GM12878 (cell line): Measurements from ENCODE around the gene TRIM22. TPM values are rescaled to one million over a fixed set of nuclear protein-coding genes. Genes with fewer than 3 reads are reported as not detected.

ENCODE experiments used
- ATAC-seq: fragments of 200-7000 bp; cut with Tn5 transposase; 3 replicates; pipeline ENCODE4 v1.9.1; 2020; ENCODE audit warnings: mild to moderate bottlenecking, moderate library complexity
- BruUV-seq: library from RNA; stranded (reverse); fragments of 400-500 nt; replicated peaks from 2 replicates; lab custom pipeline; 2021; lab: Mats Ljungman, UMichigan
- CTCF ChIA-PET: fragments of 300-600 bp; sonication (Branson Sonifier 250); formaldehyde crosslinking; extraction: SDS; loops from one replicate; lab custom pipeline; 2021; ENCODE audit warnings: inconsistent platforms; lab: Yijun Ruan, JAX
- POLR2A ChIA-PET: fragments of 350-600 bp; formaldehyde crosslinking; extraction: SDS; loops from one replicate; lab custom pipeline; 2021; ENCODE audit warnings: inconsistent platforms; lab: Charles Lee
- RAD21 ChIA-PET: fragments of 300-600 bp; sonication (Branson Sonifier 250); formaldehyde crosslinking; loops from one replicate; lab custom pipeline; 2023; ENCODE audit warnings: antibody characterized with exemption; ENCODE audit not compliant: unreplicated experiment; lab: Charles Lee
- SMC1A ChIA-PET: fragments of 300-600 bp; sonication (Branson Sonifier 250); formaldehyde crosslinking; loops from one replicate; lab custom pipeline; 2023; ENCODE audit not compliant: unreplicated experiment, uncharacterized antibody; lab: Charles Lee
- DNase-seq: peaks from one replicate; pipeline ENCODE4 v3.0.0-alpha.2; 2011; ENCODE audit warnings: low read depth, low spot score
- FAIRE-seq: peaks from 3 replicates; lab custom pipeline; 2011; peaks lifted over from hg19 to GRCh38; lab: Jason Lieb, UNC
- H2AFZ ChIP-seq: 2 replicates; pipeline ENCODE4 v1.6.0; 2011; ENCODE audit warnings: low read depth, low read length, control low read depth; ENCODE audit not compliant: control insufficient read depth
- H3K27ac ChIP-seq: 2 replicates; pipeline ENCODE4 v1.5.1; 2011; ENCODE audit warnings: control low read depth; ENCODE audit not compliant: control insufficient read depth, insufficient read depth
- H3K27me3 ChIP-seq, 2 experiments: replicated peaks in 1 of 2; 2 replicates each; pipeline versions ENCODE4 v1.6.0 to v1.6.1; 2011; ENCODE audit warnings: low read length in 1 of 2; ENCODE audit not compliant: control insufficient read depth in 2 of 2, insufficient read depth in 2 of 2
- H3K36me3 ChIP-seq, 2 experiments: 2 replicates each; pipeline ENCODE4 v1.5.1; 2011; ENCODE audit warnings: low read length in 1 of 2; ENCODE audit not compliant: control insufficient read depth in 2 of 2, insufficient read depth in 2 of 2
- H3K4me1 ChIP-seq: 2 replicates; pipeline ENCODE4 v1.6.1; 2011; ENCODE audit warnings: mild to moderate bottlenecking, low read length, moderate library complexity, mixed read lengths; ENCODE audit not compliant: control insufficient read depth, insufficient read depth
- H3K4me2 ChIP-seq: 2 replicates; pipeline ENCODE4 v1.6.0; 2011; ENCODE audit warnings: control low read depth; ENCODE audit not compliant: control insufficient read depth, insufficient read depth
- H3K4me3 ChIP-seq: fragments of 200-600 bp; sonication (generic); 2 replicates; pipeline ENCODE4 v1.5.1; 2016
- H3K79me2 ChIP-seq: 2 replicates; pipeline ENCODE4 v1.6.0; 2011; ENCODE audit warnings: low read length; ENCODE audit not compliant: control insufficient read depth, insufficient read depth
- H3K9ac ChIP-seq: 2 replicates; pipeline ENCODE4 v1.8.0; 2011; ENCODE audit warnings: low read length, control low read depth, mixed read lengths; ENCODE audit not compliant: control insufficient read depth, insufficient read depth
- H3K9me3 ChIP-seq: replicated peaks from 3 replicates; pipeline ENCODE4 v1.5.1; 2011; ENCODE audit warnings: mild to moderate bottlenecking, low read length; ENCODE audit not compliant: control insufficient read depth, insufficient read depth
- H4K20me1 ChIP-seq: 2 replicates; pipeline ENCODE4 v1.6.0; 2011; ENCODE audit not compliant: control insufficient read depth, insufficient read depth
- ATF2 ChIP-seq: IDR thresholded peaks from 2 replicates; pipeline ENCODE4 v1.6.1; 2012; ENCODE audit warnings: low read length, inconsistent platforms
- CREM ChIP-seq: IDR thresholded peaks from 2 replicates; pipeline ENCODE4 v1.6.1; 2014; ENCODE audit warnings: antibody characterized with exemption, low read depth
- GABPA ChIP-seq: IDR thresholded peaks from 2 replicates; pipeline ENCODE4 v1.6.1; 2014; ENCODE audit warnings: antibody characterized with exemption, low read depth, mild to moderate bottlenecking, inconsistent platforms
- JUNB ChIP-seq: IDR thresholded peaks from 2 replicates; pipeline ENCODE4 v1.6.1; 2016; ENCODE audit warnings: antibody characterized with exemption, mild to moderate bottlenecking
- JUND ChIP-seq: IDR thresholded peaks from 2 replicates; pipeline ENCODE4 v1.6.1; 2012; ENCODE audit warnings: low read depth, mild to moderate bottlenecking, low read length, improper control_type of control experiment, moderate library complexity
- NR2F1 ChIP-seq: fragments of 450-650 bp; conservative IDR thresholded peaks from 2 replicates; pipeline ENCODE4 v1.6.1; 2017; ENCODE audit warnings: mild to moderate bottlenecking
- PAX8 ChIP-seq: fragments of 450-650 bp; IDR thresholded peaks from 2 replicates; pipeline ENCODE4 v1.6.1; 2017; ENCODE audit warnings: mild to moderate bottlenecking, moderate library complexity
- POU2F2 ChIP-seq: IDR thresholded peaks from 3 replicates; pipeline ENCODE4 v1.6.1; 2011; ENCODE audit warnings: low read depth, mild to moderate bottlenecking, low read length, borderline replicate concordance
- RB1 ChIP-seq: fragments of 450-650 bp; formaldehyde crosslinking; IDR thresholded peaks from 2 replicates; pipeline ENCODE4 v1.6.1; 2017; ENCODE audit warnings: mild to moderate bottlenecking, borderline replicate concordance
- SIX5 ChIP-seq: IDR thresholded peaks from 2 replicates; pipeline ENCODE4 v1.6.1; 2011; ENCODE audit warnings: mild to moderate bottlenecking, low read depth, low read length, moderate library complexity; ENCODE audit not compliant: severe bottlenecking
- STAT1 ChIP-seq: fragments of 450-650 bp; conservative IDR thresholded peaks from 2 replicates; pipeline ENCODE4 v1.6.1; 2014; ENCODE audit warnings: antibody characterized with exemption, mild to moderate bottlenecking
- TCF3 ChIP-seq: IDR thresholded peaks from 2 replicates; pipeline ENCODE4 v1.6.1; 2012; ENCODE audit warnings: low read depth, mild to moderate bottlenecking, low read length, borderline replicate concordance; ENCODE audit not compliant: insufficient read depth
- WGBS: methylation state at CpG from one replicate; pipeline ENCODE4 v1.1.6; 2016; ENCODE audit warnings: low lambda C conversion rate; ENCODE audit not compliant: insufficient replicate concordance, insufficient coverage; ENCODE audit errors: missing lambda C conversion rate; 5-methylcytosine and 5-hydroxymethylcytosine counted together
- in situ Hi-C: fragments of 300-500 bp; cut with MboI; formaldehyde crosslinking; loops from 9 replicates; pipeline ENCODE4 v1.14.3; 2018; ENCODE audit warnings: mixed read lengths
- intact Hi-C: fragments of 100-400 bp; cut with micrococcal nuclease; formaldehyde crosslinking; loops from one replicate; pipeline ENCODE4 v1.14.2; 2022; ENCODE audit not compliant: unreplicated experiment
- polyA plus RNA-seq, 11 experiments: library from polyadenylated mRNA; depleted of rRNA in 4 of 11; unstranded in 6 of 11; stranded (reverse) in 5 of 11; fragments of >200 nt; fragmentation: Nextera tagmentation in 4 of 11; fragmentation: Illumina TruSeq in 1 of 11; extraction: Ambion mirVana in 4 of 11; extraction: Trizol in 1 of 11; gene quantifications; 1 replicate in 1 of 11; 2 replicates in 10 of 11; pipeline versions ENCODE4 v1.2.1 to v1.2.3, GENCODE V29; 2011 to 2016; ENCODE audit warnings: inconsistent platforms in 2 of 11, missing spikeins in 2 of 11, low read depth in 1 of 11
- total RNA-seq, 4 experiments: library from RNA; depleted of rRNA in 3 of 4; stranded (reverse); fragments of >200 nt in 3 of 4; fragmentation: Illumina TruSeq in 1 of 4; extraction: Trizol in 1 of 4; gene quantifications; 2 replicates each; pipeline versions ENCODE4 v1.2.1 to v1.2.3, GENCODE V29; 2013 to 2021
- TF ChIP-seq, protein P1 (sequence below): fragments of 450-650 bp; IDR thresholded peaks from 2 replicates; pipeline ENCODE4 v1.6.1; 2017; ENCODE audit warnings: mild to moderate bottlenecking, moderate library complexity
- TF ChIP-seq, protein P2 (sequence below): fragments of 450-650 bp; IDR thresholded peaks from 2 replicates; pipeline ENCODE4 v1.6.1; 2018; ENCODE audit warnings: borderline replicate concordance, mild to moderate bottlenecking; ENCODE audit not compliant: partially characterized antibody

The TRIM22 gene
- total and polyA plus RNA-seq, 10 of the 15 experiments (the other 5 are each of a cell fraction or from before 2014, with no cell fraction given), result 116 to 485 (median 204) TPM

DNA sequence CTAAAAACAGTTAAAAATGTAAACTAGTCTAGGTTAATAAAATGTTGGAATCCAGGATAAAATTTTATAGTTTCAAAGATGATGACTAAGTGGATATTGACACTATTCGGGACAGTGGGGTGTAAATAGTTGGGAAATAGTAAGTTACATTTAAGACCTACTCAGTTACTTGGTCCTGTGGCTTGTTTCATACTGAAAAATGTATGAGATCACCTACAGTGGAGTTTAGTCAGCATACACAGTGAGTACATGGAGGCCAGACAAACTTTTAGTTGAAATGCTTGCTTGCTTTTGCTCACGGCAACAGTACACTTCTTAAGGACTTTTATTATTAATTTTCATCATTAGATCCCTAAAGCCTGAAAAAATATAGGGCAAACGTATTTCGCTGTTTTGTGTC is 16.1 kb downstream of the TRIM22 start:
- WGBS, result 99% methylated on average over 4 of the region's 4 CpGs
- Histone ChIP-seq H3K79me2 (peaks cover 25% of the 10 kb centered on the region), H3K4me3 (no peak overlapping the region), H3K4me2 (no peak overlapping the region), H3K9me3 (peaks cover 7% of the 10 kb centered on the region), H3K9ac (no peak overlapping the region), H3K4me1 (peaks cover 3% of the 10 kb centered on the region; the same call in 1 of the 2 replicates), H2AFZ (no peak overlapping the region), H3K27ac (no peak overlapping the region), H3K27me3 (no peaks in the 10 kb centered on the region), H3K36me3 (peaks cover 2 to 58% of the 10 kb centered on the region in 2 experiments), H4K20me1 (no peaks in the 10 kb centered on the region)
- ChIA-PET CTCF (interaction anchor here (1.3 to 1.9 kb wide), 3 partner anchors 15 to 100 kb away, joined by 3 to 11 read pairs (median 4); partner anchors contain the start of gene TRIM5), RAD21 (interaction anchor here (0.8 to 1.0 kb wide), 3 partner anchors 17 to 185 kb away, joined by 3 read pairs; partner anchors contain the start of gene TRIM5), SMC1A (interaction anchor here (1.0 to 7.3 kb wide), 4 partner anchors 8 to 27 kb away, joined by 3 to 96 read pairs (median 11); partner anchors contain the start of genes TRIM22 and TRIM5), POLR2A (interaction anchor here (1.0 to 1.7 kb wide), 2 partner anchors 12 to 21 kb away, joined by 4 to 11 read pairs; partner anchors contain the start of gene TRIM5)
- ATAC-seq (no peak), FAIRE-seq (no peak), DNase-seq (no peak)
- in situ Hi-C loops, result loop anchor here (10.0 kb wide), 1 partner anchor 1029 kb away; no protein-coding TSS in a partner anchor
- intact Hi-C loops, result no loop called here
- TSS peak; percentile 2 for BruUV-seq
- no peak for TF ChIP-seq JUNB
- TF ChIP-seq CREM, result no peak
- TF ChIP-seq, protein P1, sequence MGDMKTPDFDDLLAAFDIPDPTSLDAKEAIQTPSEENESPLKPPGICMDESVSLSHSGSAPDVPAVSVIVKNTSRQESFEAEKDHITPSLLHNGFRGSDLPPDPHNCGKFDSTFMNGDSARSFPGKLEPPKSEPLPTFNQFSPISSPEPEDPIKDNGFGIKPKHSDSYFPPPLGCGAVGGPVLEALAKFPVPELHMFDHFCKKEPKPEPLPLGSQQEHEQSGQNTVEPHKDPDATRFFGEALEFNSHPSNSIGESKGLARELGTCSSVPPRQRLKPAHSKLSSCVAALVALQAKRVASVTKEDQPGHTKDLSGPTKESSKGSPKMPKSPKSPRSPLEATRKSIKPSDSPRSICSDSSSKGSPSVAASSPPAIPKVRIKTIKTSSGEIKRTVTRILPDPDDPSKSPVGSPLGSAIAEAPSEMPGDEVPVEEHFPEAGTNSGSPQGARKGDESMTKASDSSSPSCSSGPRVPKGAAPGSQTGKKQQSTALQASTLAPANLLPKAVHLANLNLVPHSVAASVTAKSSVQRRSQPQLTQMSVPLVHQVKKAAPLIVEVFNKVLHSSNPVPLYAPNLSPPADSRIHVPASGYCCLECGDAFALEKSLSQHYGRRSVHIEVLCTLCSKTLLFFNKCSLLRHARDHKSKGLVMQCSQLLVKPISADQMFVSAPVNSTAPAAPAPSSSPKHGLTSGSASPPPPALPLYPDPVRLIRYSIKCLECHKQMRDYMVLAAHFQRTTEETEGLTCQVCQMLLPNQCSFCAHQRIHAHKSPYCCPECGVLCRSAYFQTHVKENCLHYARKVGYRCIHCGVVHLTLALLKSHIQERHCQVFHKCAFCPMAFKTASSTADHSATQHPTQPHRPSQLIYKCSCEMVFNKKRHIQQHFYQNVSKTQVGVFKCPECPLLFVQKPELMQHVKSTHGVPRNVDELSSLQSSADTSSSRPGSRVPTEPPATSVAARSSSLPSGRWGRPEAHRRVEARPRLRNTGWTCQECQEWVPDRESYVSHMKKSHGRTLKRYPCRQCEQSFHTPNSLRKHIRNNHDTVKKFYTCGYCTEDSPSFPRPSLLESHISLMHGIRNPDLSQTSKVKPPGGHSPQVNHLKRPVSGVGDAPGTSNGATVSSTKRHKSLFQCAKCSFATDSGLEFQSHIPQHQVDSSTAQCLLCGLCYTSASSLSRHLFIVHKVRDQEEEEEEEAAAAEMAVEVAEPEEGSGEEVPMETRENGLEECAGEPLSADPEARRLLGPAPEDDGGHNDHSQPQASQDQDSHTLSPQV, result no peak
- no peak for TF ChIP-seq STAT1
- TF ChIP-seq SIX5, result no peak
- TF ChIP-seq, protein P2, sequence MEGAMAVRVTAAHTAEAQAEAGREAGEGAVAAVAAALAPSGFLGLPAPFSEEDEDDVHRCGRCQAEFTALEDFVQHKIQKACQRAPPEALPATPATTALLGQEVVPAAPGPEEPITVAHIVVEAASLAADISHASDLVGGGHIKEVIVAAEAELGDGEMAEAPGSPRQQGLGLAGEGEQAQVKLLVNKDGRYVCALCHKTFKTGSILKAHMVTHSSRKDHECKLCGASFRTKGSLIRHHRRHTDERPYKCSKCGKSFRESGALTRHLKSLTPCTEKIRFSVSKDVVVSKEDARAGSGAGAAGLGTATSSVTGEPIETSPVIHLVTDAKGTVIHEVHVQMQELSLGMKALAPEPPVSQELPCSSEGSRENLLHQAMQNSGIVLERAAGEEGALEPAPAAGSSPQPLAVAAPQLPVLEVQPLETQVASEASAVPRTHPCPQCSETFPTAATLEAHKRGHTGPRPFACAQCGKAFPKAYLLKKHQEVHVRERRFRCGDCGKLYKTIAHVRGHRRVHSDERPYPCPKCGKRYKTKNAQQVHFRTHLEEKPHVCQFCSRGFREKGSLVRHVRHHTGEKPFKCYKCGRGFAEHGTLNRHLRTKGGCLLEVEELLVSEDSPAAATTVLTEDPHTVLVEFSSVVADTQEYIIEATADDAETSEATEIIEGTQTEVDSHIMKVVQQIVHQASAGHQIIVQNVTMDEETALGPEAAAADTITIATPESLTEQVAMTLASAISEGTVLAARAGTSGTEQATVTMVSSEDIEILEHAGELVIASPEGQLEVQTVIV, result no peak
- no peak for TF ChIP-seq PAX8
- TF ChIP-seq NR2F1, result no peak
- TF ChIP-seq JUND, result no peak
- no peak for TF ChIP-seq GABPA
- no peak for TF ChIP-seq POU2F2
- no peak for TF ChIP-seq RB1
- no peak for TF ChIP-seq TCF3
- TF ChIP-seq ATF2, result no peak
